Heart left ventricle (tissue), 16 donors: Measurements from ENCODE around the gene NDFIP2. TPM values are rescaled to one million over a fixed set of nuclear protein-coding genes. Genes with fewer than 3 reads are reported as not detected.

Experiments used
- ATAC-seq, 4 donors: fragments of 200-7000 bp; cut with Tn5 transposase; one replicate each; pipeline ENCODE4 v1.9.1; 2020 to 2022; ENCODE audit warnings: moderate library complexity in 4 of 4, mild to moderate bottlenecking in 3 of 4, moderate number of reproducible peaks in 1 of 4
- DNase-seq, 5 donors: peaks; one replicate each; pipeline ENCODE4 v3.0.0-alpha.2; 2020
- H3K27ac ChIP-seq, 12 donors: fragments of 200-600 bp; sonication (generic) in 4 of 12; one replicate each; pipeline versions ENCODE4 v1.5.0 to v1.8.0; 2016 to 2022; ENCODE audit warnings: mild to moderate bottlenecking in 2 of 12
- H3K27me3 ChIP-seq, 9 donors: fragments of 200-600 bp; sonication (generic) in 2 of 9; one replicate each; pipeline versions ENCODE4 v1.5.1 to v1.8.0; 2016 to 2022; ENCODE audit warnings: mild to moderate bottlenecking in 3 of 9
- H3K36me3 ChIP-seq, 9 donors: fragments of 200-600 bp; sonication (generic) in 2 of 9; one replicate each; pipeline versions ENCODE4 v1.5.0 to v1.8.0; 2018 to 2022; ENCODE audit warnings: mild to moderate bottlenecking in 2 of 9
- H3K4me1 ChIP-seq, 12 donors: fragments of 200-600 bp; sonication (generic) in 4 of 12; one replicate each; pipeline versions ENCODE4 v1.5.0 to v1.8.0; 2016 to 2022; ENCODE audit warnings: mild to moderate bottlenecking in 3 of 12
- H3K4me3 ChIP-seq, 12 donors: fragments of 200-600 bp; sonication (generic) in 4 of 12; one replicate each; pipeline versions ENCODE4 v1.5.0 to v1.8.0; 2017 to 2022; ENCODE audit warnings: mild to moderate bottlenecking in 9 of 12, moderate library complexity in 4 of 12
- H3K9me3 ChIP-seq, 12 donors: fragments of 200-600 bp; sonication (generic) in 4 of 12; one replicate each; pipeline versions ENCODE4 v1.5.0 to v1.8.0; 2016 to 2022; ENCODE audit warnings: mild to moderate bottlenecking in 1 of 12
- POLR2A ChIP-seq, 2 donors: fragments of 450-650 bp; IDR thresholded peaks; one replicate each; pipeline ENCODE4 v1.6.1; 2017; ENCODE audit warnings: antibody characterized with exemption in 2 of 2, mild to moderate bottlenecking in 2 of 2, moderate library complexity in 2 of 2
- WGBS, 4 donors: extraction: QIAGEN DNeasy Blood & Tissue Kit in 2 of 4; methylation state at CpG; one replicate each; pipeline versions ENCODE4 v1.1.5 to v1.1.7; 2013 to 2018; 5-methylcytosine and 5-hydroxymethylcytosine counted together
- intact Hi-C, 10 donors: fragments of 100-400 bp; cut with DNase I; formaldehyde crosslinking; loops; one replicate each; pipeline versions ENCODE4 v1.11.1 to v1.14.2; 2022
- polyA plus RNA-seq, 2 donors: library from polyadenylated mRNA; stranded (reverse); fragments of 200-250 nt; gene quantifications; one replicate each; pipeline ENCODE4 v1.2.3, GENCODE V29; 2013
- total RNA-seq, 9 donors: library from RNA; depleted of rRNA in 2 of 9; stranded (reverse); fragments of >200 nt in 2 of 9; fragmentation: NEBNext Ultra II Directional in 3 of 9; extraction: Animal tissue kit (Norgen Biotek cat#: 25700) in 3 of 9; gene quantifications; one replicate each; pipeline versions ENCODE4 v1.1.0 to v1.2.4, GENCODE V29; 2016 to 2023
- TF ChIP-seq, protein P1 (sequence below), 12 donors: fragments of 200-600 bp; sonication (generic) in 4 of 12; IDR thresholded peaks; one replicate each; pipeline versions ENCODE4 v1.5.0 to v1.8.0; 2018 to 2022; ENCODE audit warnings: antibody characterized with exemption in 12 of 12, mild to moderate bottlenecking in 5 of 12
- donor health status: ischemic (EF 13 %, LVEDD 7.1; RV severe dilation, severe dysfunction).
- donor health status: healthy with polysubstance abuse.
- donor health status: DM: no; HTN: yes; CAD: no.
- donor health status: DM: no; HTN: no; CAD: no.
- donor health status: ischemic (EF 25% LVEDD 6.9; RV normal size, moderate dysfunction).
- donor health status: ischemic (EF 25% LVEDD 5.7; RV mildly dilated, moderate dysfunction).
- donor health status: healthy.
- donor health status: DM: yes; HTN: yes; CAD: no.
- donor health status: ischemic (EF 35%, LVEDD 5.7; RV mildly dilated, moderate dysfunction).
- donor health status: nonischemic (EF 11% LVEDD 7.7; RV severe dilation, severe dysfunction).
- donor health status: DM: yes; HTN: yes; CAD: no.
- donor health status: PGD.
- donor health status: ischemic (EF 29% LVEDD 5.4; RV normal size, mild dysfunction).
- donor health status: nonischemic (EF 23%, LVEDD 6.1; RV moderate dilation, normal function).

The NDFIP2 gene
- total and polyA plus RNA-seq, 11 donors = 14.2 to 42.6 (median 32.1) TPM

DNA sequence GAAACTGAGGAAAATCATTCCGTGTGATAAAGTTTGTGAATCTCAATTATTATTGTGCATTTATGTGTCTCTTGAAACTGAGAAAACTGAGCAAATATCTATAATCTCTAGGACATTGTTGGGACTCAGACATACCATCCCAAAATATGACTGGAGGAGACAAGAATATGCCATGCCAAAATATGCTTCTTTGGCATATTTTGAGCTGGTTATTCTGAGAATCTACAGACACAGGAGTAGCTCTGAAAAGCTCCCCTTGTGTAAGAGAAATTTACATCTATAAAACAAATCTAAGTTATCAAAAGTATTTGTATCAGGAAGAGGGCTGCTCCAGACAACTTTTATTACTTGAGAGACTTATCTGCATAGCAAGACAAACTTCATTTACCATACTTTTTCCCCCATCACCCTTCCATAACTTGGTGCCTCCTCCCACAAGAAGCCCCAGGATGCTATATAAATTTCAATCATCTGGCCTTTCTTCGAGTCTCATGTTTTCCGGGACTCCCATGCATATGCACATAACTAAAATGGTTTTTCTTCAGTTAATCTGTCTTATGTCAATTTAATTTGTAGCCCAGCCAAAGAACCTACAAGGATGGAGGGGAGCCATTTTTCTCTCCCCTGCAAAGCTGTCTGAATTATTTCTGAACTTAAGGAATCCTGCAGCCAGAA lies 28.6 kb upstream of the NDFIP2 start:
- no peak overlapping the region for H3K4me3 ChIP-seq
- no peaks in the 10 kb centered on the region for H3K36me3 ChIP-seq
- intact Hi-C loops = no loop called here
- 70 to 81% (median 74%) methylated on average over 3 of the region's 3 CpGs for WGBS, 4 donors
- no peak for TF ChIP-seq POLR2A (IDR thresholded peaks at IDR 0.05)
- TF ChIP-seq, protein P1, sequence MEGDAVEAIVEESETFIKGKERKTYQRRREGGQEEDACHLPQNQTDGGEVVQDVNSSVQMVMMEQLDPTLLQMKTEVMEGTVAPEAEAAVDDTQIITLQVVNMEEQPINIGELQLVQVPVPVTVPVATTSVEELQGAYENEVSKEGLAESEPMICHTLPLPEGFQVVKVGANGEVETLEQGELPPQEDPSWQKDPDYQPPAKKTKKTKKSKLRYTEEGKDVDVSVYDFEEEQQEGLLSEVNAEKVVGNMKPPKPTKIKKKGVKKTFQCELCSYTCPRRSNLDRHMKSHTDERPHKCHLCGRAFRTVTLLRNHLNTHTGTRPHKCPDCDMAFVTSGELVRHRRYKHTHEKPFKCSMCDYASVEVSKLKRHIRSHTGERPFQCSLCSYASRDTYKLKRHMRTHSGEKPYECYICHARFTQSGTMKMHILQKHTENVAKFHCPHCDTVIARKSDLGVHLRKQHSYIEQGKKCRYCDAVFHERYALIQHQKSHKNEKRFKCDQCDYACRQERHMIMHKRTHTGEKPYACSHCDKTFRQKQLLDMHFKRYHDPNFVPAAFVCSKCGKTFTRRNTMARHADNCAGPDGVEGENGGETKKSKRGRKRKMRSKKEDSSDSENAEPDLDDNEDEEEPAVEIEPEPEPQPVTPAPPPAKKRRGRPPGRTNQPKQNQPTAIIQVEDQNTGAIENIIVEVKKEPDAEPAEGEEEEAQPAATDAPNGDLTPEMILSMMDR (IDR thresholded peaks at IDR 0.05) = no peak
- no peaks in the 10 kb centered on the region for H3K27me3 ChIP-seq
- no peak for ATAC-seq
- no peak overlapping the region for H3K27ac ChIP-seq
- DNase-seq = no peak
- peaks cover 0 to 4% (median 0%) of the 10 kb centered on the region in 12 donors for H3K4me1 ChIP-seq
- peaks cover 0 to 5% (median 0%) of the 10 kb centered on the region in 12 donors for H3K9me3 ChIP-seq

DNA sequence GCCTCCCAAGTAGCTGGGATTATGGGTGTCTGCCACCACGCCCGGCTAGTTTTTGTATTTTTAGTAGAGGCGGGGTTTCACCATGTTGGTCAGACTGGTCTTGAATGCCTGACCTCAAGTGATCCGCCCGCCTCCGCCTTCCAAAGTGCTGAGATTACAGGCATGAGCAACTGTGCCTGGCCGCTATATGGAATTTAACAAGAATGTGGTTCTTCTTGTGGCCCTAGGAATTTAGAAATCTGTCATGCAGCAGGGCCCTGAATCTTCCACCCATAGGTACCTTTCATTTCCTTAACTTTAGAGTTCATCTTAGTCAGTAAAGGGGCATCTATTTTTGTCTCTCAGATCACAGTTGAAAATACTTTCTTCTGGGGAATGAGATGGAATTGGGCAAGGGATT lies 25.6 kb upstream of the NDFIP2 start:
- Histone ChIP-seq H3K36me3 (no peaks in the 10 kb centered on the region), H3K27me3 (no peaks in the 10 kb centered on the region), H3K4me3 (no peak overlapping the region), H3K27ac (no peak overlapping the region), H3K4me1 (peaks cover 0 to 4% (median 0%) of the 10 kb centered on the region in 12 donors), H3K9me3 (peaks cover 0 to 5% (median 0%) of the 10 kb centered on the region in 12 donors)
- no peak for ATAC-seq
- DNase-seq = no peak
- no peak for TF ChIP-seq POLR2A (IDR thresholded peaks at IDR 0.05)
- TF ChIP-seq, protein P1 (IDR thresholded peaks at IDR 0.05) = no peak
- 94 to 96% (median 95%) methylated on average over 7 of the region's 7 CpGs for WGBS, 4 donors
- intact Hi-C loops = no loop called here

DNA sequence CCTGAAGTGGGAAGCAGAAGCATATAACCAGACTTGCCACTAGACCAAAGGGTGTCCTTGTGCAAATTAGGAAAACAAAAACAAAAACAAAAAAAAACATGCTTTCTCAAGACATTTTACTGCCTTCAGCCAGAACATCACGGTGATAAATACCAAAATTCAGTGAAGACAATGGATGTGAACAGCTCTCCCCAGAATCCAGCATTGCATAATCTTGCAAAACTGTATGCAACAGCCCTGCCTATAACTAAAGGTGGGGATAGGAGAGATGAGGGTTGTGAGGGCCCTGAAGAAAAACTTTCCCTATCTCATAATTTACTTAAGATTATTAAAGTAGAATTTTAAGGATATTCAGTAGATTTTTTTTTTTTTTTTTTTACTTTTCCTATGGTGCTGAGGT lies 24.9 kb upstream of the NDFIP2 start:
- intact Hi-C loops = no loop called here
- TF ChIP-seq POLR2A (IDR thresholded peaks at IDR 0.05) = no peak
- TF ChIP-seq, protein P1 (IDR thresholded peaks at IDR 0.05) = no peak
- DNase-seq (no peak), ATAC-seq (no peak)
- no peaks in the 10 kb centered on the region for H3K36me3 ChIP-seq
- 79 to 91% (median 87%) methylated on average over 1 of the region's 1 CpG for WGBS, 4 donors
- peaks cover 0 to 5% (median 0%) of the 10 kb centered on the region in 12 donors for H3K9me3 ChIP-seq
- H3K27ac ChIP-seq = no peak overlapping the region
- no peak overlapping the region for H3K4me3 ChIP-seq
- no peaks in the 10 kb centered on the region for H3K27me3 ChIP-seq
- H3K4me1 ChIP-seq = peaks cover 0 to 4% (median 0%) of the 10 kb centered on the region in 12 donors

DNA sequence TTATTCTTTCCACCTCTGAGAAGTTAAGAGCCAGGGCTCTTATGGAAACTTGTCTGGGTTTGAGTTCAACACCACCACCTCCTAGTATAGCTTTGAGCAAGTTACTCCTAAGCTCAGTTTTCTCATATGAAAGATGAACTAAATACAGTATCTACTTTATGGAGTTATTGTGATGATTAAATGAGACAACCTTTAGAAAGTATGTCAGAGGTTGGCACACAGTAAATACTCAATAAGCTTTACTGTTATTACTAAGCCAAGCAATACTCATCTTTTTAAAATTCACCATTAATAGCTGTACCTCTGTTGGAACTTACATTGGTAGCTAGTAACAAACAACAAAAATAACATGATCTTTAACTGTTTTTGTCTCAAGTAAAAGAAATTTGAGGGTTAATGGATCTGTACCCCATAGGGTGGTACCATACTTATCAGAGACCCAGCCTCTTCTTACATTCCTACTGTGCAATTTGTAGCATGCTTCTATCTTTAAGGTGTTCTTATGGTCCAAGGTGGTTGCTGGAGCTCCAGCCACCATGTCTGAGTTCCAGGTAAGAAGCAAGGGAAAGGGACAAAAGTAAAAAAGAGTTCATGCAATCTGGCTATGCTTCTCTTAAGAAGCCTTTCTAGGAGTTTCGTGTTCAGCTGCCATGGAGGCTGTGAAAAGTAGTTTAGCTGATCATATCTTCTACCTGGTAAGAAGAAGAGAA lies 24.1 kb upstream of the NDFIP2 start:
- 77 to 87% (median 82%) methylated on average over 1 of the region's 1 CpG for WGBS, 4 donors
- Histone ChIP-seq H3K36me3 (no peaks in the 10 kb centered on the region), H3K27me3 (no peaks in the 10 kb centered on the region), H3K9me3 (peaks cover 0 to 5% (median 0%) of the 10 kb centered on the region in 12 donors), H3K4me1 (peaks cover 0 to 4% (median 0%) of the 10 kb centered on the region in 12 donors), H3K27ac (no peak overlapping the region), H3K4me3 (no peak overlapping the region)
- intact Hi-C loops = no loop called here
- DNase-seq (no peak), ATAC-seq (no peak)
- TF ChIP-seq, protein P1 (IDR thresholded peaks at IDR 0.05) = no peak
- TF ChIP-seq POLR2A (IDR thresholded peaks at IDR 0.05) = no peak
